ENCODE results near the gene WNT11.
A peak's percentile ranks its signal among the peaks of the same experiment; 100 is the strongest.

The WNT11 gene

DNA sequence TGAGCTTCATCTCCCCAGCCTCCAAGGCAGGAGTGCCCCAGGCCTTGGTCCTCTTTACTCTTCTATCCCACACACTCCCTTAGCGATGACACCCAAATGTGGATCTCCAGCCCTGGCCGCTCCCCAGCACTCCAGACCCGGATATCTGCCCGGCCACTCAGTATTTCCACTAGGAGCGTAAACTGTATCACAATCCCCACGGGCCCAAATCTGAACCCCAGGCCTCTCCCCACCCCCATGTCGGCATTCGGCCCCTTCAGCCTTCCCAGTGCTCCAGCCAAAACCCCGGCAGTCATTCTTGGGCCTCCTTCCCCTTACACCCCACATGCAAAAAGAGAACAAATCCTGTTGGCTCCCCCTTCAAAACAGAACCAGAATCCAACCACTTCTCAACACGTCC, 20.8 kb downstream of the WNT11 start:
- no peak overlapping the region for H3K27ac ChIP-seq
- no peak for DNase-seq (ENCODE audit: low read depth, low spot score)

DNA sequence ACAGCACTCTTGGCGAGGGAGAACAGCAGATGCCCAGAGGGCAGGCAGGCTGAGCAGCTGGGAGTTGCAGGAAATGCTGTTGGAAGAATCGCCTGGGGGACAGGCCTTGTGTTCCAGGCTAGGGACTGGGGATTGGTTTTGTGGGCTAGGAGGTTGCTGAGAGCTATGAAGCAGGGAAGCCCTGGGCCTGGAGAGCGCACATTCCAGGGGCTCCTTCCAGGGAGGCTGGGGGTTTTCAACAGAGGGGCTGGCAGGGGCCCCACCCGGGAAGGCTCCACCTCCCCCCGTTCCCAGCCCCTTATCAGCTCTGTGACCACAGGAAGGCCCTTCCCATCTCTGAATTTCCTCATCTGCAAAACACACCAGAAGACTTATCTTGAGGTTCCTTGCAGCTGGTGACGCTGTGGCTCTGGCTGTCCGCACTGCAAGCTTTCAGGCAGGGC, 21.7 kb downstream of the WNT11 start:
- H3K27ac ChIP-seq: no peak overlapping the region
- DNase-seq (ENCODE audit: low read depth, low spot score): no peak

DNA sequence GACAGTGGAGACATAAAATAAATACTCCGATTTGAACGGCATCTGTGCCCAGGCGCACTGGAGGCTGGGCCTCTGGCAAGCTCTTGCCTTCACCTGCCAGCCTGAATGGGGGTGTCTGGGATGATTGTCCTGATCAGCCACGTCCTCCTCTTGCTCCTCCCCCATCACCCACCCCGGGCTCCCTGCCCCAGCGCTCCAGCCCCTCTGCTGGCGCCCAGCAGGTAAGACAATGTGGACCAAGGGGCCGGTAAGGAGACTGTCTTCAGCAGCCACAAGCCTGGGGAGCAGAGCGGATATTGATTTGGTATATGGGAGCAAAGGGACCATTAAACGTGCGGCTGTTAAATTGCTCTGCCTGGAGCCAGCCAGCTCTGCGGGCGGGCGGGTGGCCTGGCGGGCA, 24.9 kb downstream of the WNT11 start:
- no peak for DNase-seq (ENCODE audit: low read depth, low spot score)

DNA sequence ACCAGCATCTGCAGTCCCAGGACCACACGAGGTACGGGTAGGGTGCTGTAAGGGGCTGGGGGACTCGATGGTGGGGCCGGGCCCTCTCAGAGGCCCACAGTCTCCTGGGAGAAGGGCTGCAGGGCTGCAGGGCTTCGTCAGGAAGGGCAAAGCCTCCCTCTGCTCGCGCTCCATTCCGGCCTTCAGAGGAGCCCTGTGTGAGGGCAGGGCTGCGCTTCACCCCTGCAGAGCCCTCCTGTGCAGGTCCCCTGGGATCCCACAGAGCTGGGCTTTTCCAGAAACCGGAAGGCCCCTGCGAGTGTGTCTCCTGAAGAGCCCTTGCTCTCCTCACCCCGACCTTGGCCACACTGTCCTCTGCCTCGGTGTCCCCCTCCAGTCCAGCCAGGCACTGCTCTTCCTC, 27.2 kb downstream of the WNT11 start:
- H3K27ac ChIP-seq: no peak overlapping the region
- no peak for DNase-seq (ENCODE audit: low read depth, low spot score)

More for the DNA sequence above, 24.9 kb downstream of the WNT11 start:
- no peak overlapping the region for H3K27ac ChIP-seq

DNA sequence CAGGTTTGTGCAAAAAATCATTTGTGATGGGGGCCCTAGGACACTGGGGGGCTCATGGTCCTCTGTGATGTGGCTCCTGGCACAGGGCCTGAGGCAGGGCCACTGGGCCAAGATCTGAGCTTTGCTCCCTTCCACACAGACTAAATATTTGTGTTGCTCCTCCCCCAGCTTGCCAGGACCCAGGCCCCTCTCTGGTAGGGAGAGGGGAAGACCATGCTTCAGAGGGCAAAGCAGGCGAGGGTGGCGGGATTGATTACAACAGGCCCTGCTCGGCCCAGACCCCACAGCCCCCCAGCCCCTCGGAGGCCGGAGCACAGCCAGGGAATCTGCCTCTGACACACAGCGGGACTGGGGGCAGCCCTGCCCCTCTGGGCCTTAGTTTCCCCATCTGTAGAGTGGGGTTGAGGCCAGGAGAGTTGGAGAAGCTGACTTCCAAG, 29.0 kb downstream of the WNT11 start:
- no peak overlapping the region for H3K27ac ChIP-seq
- no peak for DNase-seq (ENCODE audit: low read depth, low spot score)

DNA sequence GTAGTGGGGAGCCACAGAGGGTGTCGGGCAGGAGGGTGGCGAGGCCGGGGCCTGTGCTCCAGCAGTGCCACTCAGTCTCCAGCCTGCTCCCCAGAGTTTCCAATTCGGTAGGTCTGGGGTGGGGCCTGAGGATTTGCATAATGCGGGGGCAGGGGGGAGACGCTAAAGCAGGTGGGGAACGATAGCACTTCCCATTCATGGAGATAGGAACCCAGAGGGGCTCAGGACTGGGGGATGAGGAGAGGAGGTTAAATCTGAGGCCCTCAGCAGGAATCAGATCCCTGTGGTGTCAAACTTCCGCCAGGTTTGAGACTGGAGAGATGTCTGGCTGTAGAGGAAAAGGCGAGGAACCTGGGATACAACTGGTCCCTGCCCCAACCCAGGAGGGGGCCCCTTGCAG, 29.8 kb downstream of the WNT11 start:
- DNase-seq (ENCODE audit: low read depth, low spot score): no peak
- H3K27ac ChIP-seq: no peak overlapping the region

DNA sequence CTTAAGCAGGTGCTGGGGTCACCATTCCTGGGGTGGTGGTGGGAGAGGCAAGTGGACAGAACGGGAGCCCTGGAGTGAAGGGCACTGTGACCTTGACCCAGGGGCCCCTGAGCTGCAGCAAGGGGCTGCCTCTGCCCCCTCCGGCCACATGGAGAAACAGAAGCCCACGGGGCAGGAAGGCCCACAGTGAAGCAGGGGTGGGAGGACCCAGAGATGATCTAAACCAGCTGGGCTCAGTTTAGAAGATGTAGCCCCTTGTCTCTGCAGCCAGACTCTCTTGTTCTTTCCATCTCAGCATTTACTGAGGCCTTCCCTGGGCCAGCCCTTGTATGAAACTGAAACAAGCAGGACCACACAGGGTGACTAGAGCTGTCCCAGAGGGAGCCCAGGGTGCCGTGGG, 30.5 kb downstream of the WNT11 start:
- no peak overlapping the region for H3K27ac ChIP-seq
- DNase-seq (ENCODE audit: low read depth, low spot score): no peak

DNA sequence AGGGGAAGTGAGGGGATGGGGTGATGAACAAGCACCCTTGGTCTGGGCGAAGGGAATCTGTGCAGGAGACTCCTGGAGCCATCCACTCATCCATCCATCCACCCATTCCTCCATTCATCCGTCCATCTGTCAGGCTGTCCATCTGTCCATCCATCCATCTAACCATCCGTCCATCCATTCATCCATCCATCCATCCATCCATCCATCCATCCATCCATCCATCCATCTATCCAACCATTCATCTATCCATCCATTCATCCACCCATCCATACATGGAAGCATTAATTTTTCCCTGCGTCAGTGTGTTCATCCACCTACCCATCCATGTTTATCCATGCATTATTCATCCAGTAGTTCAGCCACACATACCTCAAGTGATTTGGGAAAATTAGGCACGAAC, 32.0 kb downstream of the WNT11 start:
- H3K27ac ChIP-seq: no peak overlapping the region
- no peak for DNase-seq (ENCODE audit: low read depth, low spot score)

DNA sequence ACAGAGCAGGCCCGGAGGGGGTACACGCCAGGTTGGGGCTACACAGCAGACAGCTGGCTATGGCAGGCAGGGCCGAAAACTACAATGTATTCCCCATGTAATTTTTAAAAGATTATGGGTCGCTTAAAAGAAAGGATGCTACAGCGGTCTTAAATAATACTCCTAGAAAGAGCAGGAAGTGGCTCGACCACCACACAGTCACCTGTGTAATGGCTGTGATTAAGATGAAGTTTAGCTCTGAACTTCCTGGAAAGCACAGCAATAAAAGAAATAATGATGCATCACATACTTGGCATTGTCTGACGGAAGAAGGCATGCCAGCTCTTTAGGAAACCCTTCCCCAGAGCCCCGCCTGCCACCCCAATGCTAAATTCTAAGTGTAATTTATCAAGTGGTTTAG, 32.6 kb downstream of the WNT11 start:
- peak; percentile 12 for DNase-seq (ENCODE audit: low read depth, low spot score)
- H3K27ac ChIP-seq: no peak overlapping the region

DNA sequence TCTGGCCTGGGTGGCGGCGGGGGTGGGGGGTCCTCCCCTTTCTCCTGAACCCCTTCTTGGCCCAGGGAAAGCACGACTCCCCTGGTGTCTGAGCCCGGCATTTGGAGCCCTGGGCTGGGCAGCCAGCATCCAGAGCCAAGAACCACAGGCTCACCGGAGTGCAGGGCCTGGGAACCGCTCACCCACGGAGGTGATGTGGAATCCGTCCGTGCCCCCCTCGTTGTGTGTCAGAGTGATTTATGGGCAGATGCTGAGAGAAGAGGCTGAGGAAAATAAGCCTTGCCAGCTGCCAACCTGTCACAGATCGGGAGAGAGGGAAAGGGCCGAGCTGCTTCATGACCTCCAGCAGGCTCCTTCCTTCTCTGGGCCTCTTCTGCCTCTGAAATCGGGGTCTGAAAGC, 33.7 kb downstream of the WNT11 start:
- no peak for DNase-seq (ENCODE audit: low read depth, low spot score)
- no peak overlapping the region for H3K27ac ChIP-seq

DNA sequence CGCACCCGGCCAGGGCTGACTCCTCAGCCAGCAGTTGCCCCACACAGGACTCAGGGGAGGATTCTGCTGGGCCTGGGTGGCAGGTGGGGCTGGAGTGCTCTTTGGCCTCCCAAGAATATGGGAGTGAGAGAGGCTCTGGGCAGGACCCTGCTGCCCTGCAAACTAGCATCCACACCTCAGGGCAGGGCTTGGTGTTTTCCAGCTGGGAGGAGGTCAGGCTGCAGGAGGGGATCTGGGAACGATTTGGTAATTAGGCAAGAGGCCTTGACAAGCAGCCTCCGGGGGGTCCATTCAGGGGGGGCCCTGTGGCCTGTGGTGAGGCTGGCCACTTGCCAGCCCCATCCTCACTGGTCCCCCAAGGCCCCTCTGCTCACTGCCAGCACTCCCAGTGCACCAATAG, 35.8 kb downstream of the WNT11 start:
- no peak overlapping the region for H3K27ac ChIP-seq
- no peak for DNase-seq (ENCODE audit: low read depth, low spot score)

DNA sequence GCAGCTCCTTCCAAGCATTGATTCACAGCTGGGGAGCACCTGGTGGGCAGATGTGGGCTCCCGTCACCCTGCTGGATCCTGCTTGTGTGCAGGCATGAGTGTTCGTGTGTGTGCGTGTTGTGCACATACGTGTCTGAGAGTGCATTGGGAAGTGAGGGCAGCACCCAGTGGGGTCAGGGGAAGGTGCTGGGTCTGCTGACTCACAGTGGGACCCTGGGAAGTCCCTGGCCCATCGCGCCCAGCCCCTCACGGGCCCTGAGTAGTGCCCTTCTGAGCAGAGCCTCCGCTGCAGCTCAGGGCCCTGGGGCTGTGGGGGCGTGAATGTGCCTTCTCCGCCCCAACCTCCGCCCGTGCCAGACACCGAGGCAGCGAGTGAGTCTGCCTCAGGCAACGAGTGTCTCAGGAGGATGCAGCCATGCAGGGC, 36.8 kb downstream of the WNT11 start:
- H3K27ac ChIP-seq: no peak overlapping the region

DNA sequence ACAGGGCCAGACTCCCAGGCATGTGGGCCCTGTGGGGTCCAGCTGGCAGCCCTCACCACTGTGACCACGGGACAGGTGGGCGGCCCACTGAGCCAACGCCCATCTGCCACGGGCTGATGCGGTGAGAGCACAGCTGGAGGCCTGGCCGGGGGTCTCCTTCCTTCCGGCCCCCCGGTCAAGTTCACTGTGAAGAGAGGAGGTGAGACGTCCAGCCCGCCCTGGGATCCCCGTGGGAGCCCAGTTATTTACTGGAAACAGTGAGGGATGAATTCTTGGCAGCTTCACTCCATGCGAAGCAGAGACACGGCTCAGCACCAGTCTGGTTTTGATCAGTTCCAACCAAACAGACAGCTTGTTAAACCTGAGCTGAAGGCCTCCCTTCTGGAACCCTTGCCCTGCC, 38.7 kb downstream of the WNT11 start:
- DNase-seq (ENCODE audit: low read depth, low spot score): no peak
- no peak overlapping the region for H3K27ac ChIP-seq

More for the DNA sequence above, 36.8 kb downstream of the WNT11 start:
- DNase-seq (ENCODE audit: low read depth, low spot score): no peak

DNA sequence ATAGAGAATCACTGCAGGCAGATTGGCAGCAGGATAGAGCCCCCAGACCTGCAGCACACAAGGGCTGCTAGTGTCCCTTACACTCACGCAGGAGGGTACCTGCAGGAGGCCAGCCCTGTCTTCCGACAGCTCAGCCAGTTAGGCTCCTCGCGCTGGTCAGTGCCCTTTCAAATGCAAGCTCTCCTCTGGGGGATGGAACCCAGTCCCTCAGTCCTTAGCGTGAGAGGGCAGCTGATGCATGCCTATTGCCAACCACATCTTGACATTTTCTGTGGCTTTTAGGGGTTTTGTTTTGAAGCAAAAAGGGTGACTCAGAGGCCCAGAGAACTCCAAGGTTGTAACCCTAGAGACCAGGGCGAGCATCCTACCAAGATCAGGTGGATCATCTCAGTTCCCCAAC, 40.0 kb downstream of the WNT11 start:
- H3K27ac ChIP-seq: no peak overlapping the region
- DNase-seq (ENCODE audit: low read depth, low spot score): no peak

DNA sequence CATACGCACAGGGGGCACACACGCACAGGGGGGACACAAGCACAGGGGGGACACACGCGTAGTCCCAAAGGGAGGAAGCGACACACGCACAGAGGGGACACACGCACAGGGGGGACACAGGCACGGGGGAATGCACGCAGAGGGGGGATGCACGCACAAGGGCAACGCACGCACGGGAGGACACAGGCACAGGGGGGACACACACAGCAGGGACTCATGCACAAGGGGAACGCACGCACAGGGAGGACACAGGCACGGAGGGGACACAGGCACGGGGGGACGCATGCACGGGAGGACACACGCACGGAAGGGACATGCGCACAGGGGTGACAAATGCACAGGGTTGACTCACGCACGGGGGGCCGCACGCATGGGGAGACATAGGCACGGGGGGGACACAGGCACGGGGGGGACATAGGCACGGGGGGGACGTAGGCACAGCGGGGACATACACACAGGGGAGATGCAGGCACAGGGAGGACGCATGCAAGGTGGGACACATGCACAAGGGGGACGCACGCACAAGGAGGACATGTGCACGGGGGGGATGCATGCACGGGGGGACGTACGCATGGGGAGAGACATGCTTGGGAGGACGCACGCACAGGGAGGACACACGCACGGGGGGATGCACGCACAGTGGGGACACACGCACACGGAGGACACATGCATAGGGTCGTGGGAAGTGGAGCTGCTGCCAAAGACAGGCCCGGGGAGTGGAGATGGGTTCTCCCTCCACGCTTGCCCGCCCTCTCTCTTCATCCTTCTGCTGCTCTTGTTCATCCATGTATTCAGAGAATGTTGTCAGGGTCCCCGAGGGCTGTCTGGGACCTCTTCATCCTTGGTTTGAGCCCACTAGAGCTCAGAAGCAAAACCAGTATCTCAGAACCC, 41.2 kb downstream of the WNT11 start:
- H3K27ac ChIP-seq: no peak overlapping the region
- no peak for DNase-seq (ENCODE audit: low read depth, low spot score)

DNA sequence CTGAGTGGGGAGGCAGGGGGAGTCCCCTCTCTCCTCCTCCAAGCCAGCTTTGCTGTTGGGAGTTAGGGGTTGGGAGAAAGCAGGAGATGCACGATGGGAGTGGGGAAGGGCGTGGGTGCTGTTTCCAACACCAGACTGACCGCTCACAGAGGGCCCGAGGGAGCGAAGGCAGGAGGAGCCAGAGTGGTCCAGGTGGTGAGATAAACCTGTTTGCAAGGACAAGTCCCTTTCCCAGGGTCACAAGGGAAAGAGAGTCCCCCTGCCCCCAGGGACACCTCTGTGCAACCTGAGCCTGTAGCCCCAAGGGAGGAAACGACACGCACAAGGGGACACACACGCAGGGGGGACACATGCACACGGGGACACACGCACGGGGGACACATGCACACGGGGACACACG, 42.2 kb downstream of the WNT11 start:
- DNase-seq (ENCODE audit: low read depth, low spot score): no peak
- no peak overlapping the region for H3K27ac ChIP-seq

DNA sequence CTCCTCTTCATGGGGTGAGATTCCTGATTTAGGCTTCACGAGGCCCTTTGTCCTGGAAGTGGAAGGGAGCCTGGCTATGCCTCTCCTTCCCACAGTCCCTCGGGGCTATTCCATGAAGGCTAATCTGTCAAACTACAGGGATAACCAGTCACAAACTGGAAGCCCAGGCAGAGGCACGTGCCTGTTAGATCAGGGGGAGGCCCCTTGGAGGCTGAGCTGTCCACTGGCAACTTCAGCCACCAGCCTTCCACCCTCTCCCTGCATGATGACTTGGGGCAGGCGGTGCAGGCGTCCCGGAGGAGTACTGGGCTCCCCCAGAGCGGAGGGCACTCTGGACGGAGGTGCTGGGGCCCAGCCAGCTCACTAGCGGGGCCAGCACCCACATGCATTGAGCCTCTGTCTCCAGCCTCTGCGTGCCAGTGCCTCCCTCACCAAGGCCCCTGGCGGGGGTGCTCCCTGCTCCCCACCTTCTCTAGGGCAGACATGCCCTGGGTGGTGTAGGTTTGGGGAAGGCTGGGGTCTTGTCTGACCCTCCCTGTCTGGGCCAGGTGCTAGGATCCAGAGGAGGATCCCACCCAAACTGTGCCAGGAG, 42.9 kb downstream of the WNT11 start:
- no peak overlapping the region for H3K27ac ChIP-seq
- no peak for DNase-seq (ENCODE audit: low read depth, low spot score)

DNA sequence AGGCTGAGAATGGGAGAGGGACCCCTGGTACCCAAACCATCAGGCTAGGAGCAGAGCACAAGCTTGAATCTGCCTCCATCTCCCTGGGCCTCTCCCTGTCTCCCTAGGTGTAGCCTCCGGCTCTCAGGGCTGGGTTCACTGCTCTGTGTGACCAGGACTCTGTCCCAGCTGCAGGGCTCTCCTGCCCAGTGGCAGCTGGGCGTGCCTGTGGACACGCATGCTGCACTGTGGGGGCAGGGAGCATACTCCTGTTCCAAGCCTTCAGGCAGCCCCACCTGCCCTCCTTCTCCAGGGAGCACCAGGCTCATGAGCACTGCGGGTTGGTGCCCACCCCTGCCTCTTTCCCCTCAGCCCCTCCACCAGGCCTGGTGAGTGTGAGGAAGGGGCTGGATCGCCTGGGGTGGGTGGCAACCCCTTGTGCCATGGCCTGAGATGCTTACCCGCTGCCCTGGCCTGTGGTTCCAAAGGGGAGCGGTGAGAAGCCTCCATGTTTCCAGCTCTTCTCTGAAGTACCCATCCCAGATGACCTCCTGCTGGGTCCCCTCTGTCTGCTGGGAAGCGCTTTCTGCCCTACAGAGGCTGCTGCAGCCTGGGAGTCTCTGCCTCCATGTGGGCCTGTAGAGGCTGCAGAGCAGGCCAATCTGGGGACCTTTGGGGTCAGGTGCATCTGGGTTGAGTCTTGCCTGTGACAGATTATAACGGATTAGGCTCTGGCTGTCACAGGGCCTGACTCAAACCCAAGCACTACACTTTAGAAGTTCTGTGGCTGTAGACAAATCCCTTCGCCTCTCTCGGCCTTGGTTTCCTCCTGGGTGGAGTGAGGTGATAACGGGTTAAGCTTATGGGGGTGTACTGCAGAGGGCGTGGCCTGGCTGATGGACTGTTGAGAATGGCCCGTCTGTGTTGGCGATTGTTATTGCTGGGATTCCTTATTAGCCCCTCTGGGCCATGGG, 43.7 kb downstream of the WNT11 start:
- no peak for DNase-seq (ENCODE audit: low read depth, low spot score)
- H3K27ac ChIP-seq: no peak overlapping the region

DNA sequence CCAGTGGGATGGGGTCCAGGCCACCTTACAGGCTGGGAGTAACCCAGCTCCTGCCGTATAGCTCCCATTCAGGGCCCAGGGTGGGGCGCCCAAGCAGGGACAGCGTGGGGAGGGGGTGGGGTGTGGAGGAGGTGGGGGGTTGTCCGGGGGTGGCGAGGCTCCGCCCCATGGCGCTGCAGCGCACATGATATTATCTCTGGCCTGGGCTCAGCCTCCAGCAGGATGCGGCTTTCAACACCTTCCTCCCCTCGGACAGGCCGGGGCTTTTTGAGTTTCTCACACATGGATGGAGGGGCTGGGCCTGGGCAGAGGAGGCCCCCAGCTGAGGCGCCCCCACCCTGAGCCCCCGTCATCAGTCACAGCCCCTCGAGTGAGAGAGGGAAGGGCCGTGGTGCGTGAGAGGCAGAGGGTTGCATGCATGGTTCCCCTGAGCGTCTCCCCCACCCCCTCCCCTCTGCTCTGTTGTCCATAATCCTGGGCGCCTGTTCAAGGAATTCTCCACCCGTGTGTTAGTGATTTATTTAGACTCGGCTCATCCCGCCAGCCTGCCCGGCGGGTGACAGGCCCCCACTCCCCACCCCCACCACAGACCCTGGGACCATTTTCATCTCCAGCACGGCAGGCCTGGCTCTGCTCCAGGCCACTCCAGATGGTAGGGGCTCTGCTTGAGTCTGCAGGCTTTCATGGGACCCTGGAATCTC, 44.9 kb downstream of the WNT11 start:
- no peak overlapping the region for H3K27ac ChIP-seq
- no peak for DNase-seq (ENCODE audit: low read depth, low spot score)

DNA sequence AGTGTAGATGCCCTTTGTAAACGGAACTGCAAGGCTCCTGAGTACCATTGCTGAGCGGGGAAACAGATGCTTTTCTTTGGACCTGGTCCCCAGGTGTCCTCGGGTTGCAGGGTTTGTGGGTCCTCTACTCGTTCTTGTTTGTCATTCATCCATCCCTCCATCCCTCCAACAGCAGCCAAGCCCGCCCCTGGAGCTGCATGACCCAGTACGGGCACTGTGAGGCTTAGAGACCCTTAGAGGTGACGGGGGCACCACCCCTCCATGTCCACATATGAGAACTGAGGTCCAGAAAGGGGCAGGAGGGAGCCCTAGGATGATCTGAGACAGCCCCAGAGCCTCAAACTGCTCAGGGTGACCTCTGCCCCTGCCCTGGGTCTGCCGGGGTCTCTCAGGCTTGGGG, 45.4 kb downstream of the WNT11 start:
- no peak for DNase-seq (ENCODE audit: low read depth, low spot score)
- no peak overlapping the region for H3K27ac ChIP-seq
